Choroid plexus epithelial cell (primary cell): ENCODE measurements around the gene DAPK1.

ENCODE experiments used
- DNase-seq: peaks from one replicate; pipeline ENCODE4 v3.0.0-alpha.2; 2010; ENCODE audit warnings: low read depth
- H3K4me3 ChIP-seq: 2 replicates; pipeline ENCODE4 v1.5.1; 2011; ENCODE audit warnings: low read depth, mild to moderate bottlenecking, control low read depth, low read length, moderate library complexity
- TF ChIP-seq, protein P1 (sequence below): conservative IDR thresholded peaks from 2 replicates; pipeline ENCODE4 v1.5.1; 2011; ENCODE audit warnings: low read depth, mild to moderate bottlenecking, control low read depth, inconsistent platforms, low read length, moderate library complexity

The DAPK1 gene

DNA sequence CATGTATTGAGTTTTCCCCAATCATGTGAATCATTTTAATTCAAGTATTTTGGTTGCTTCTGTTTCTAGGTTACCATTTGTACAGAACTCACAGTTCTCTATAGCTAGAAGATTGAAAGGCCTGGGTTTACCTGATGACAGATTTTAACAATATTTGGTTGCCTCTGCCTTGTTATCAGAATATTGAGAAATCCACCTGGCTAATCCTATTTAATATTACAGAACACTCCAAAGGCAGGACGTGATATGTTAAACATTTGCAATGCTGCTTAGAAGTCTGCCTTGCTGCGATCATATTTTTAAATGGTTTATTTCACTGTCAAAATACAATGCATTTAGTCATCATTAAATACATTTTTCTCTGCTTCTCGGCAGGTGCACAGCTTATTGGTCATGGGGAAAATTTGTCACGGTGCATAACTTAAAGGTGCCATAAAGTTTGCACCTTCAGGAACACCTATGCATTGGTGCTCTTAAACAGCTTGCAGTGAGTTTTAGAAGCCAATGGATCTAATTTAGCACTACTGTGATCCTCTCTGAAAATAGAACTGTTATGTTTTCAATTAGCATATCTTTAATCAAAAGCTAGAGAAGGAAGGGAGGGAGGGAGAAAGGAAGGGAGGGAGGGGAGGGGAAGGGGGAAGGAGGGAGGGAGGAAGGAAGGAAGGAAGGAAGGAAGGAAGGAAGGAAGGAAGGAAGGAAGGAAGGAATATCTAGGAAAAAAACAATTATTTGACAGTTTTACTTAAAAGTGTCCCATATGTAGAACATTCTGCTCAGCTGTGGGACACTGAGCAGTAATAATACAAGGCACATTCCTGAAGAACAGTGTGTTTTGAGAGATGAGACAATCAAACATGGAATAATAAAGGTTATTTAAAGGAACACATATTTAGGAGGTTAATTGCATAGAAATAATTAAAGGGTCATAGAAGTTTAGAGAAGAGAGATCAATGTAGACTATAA is 15.5 kb upstream of the DAPK1 start:
- H3K4me3 ChIP-seq: no peak overlapping the region
- TF ChIP-seq, protein P1, sequence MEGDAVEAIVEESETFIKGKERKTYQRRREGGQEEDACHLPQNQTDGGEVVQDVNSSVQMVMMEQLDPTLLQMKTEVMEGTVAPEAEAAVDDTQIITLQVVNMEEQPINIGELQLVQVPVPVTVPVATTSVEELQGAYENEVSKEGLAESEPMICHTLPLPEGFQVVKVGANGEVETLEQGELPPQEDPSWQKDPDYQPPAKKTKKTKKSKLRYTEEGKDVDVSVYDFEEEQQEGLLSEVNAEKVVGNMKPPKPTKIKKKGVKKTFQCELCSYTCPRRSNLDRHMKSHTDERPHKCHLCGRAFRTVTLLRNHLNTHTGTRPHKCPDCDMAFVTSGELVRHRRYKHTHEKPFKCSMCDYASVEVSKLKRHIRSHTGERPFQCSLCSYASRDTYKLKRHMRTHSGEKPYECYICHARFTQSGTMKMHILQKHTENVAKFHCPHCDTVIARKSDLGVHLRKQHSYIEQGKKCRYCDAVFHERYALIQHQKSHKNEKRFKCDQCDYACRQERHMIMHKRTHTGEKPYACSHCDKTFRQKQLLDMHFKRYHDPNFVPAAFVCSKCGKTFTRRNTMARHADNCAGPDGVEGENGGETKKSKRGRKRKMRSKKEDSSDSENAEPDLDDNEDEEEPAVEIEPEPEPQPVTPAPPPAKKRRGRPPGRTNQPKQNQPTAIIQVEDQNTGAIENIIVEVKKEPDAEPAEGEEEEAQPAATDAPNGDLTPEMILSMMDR: no peak
- no peak for DNase-seq

DNA sequence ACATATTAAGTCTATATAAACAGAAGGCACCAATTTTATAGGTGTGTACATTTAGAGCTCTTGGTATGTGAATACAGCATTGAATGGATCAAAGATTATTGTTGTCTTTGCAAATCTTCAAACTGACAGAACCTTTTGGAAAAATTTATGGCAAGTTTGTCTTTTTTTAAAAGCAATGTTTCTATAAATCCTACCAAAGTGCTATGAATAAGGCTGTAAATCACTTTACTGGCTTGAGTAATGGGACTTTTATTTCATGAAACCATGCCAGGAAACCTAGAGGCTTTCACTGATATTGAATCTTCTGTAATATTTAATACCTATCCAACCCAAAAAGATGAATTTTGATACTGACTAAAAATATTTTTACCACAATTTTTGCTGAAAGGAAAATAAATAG is 7.4 kb upstream of the DAPK1 start:
- TF ChIP-seq, protein P1: no peak
- no peak for DNase-seq
- H3K4me3 ChIP-seq: no peak overlapping the region

DNA sequence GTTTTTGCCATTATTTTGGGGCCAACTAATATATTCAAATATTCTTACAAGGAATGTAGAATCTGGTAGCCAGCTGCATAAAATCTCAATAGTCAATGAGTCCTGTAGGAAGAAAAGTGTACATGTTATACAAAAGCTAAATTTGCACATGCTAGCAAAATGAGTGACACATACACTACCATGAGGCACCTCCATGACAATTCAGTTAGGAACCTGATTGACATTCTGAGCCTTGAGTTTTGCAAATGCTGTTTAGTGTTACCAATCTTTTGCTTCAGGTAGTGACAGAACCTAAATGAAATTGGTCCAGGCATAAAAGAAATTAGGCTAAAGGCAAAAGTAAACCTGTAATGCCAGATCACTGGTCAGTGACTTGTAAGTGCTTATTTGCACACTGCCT is 6.8 kb upstream of the DAPK1 start:
- TF ChIP-seq, protein P1: no peak
- no peak overlapping the region for H3K4me3 ChIP-seq
- no peak for DNase-seq

DNA sequence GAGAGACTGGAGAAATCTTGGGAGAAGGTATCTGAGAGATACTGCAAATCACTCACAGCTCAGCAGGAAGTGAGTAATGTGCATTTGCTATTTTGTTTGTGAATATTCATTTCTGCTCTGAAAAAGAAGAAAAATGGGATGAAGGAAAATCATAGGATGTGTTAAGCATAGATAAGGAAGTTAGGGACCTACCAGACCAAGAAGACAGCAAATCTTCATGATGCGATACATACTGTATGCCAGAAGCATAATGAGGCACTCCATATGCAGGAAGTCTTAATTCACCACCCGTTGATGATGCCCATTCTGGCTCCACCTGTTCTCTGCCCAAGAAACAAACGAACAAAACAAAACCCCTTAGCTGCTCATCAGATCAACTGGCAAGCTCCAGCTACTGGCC is 6.1 kb upstream of the DAPK1 start:
- DNase-seq: no peak
- H3K4me3 ChIP-seq: no peak overlapping the region
- TF ChIP-seq, protein P1: no peak

DNA sequence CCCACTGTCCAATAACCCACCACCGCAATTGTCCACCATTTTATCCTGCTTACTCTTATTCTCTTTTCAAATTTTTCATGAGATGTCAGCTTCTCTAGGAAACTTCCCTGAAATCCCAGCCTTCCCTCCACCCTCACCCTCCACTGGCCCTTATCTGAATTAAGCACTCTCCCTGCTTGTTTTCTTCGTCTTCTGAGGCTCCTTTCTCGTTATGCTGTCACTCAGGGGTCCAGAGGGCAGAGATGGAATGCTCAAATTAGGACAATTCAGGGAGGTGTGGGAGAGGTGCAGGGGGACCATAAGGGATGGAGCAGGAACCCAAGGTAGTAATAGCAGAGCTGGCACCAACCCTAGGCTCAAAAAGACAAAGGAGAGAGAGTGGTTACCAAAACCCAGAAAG is 5.0 kb upstream of the DAPK1 start:
- H3K4me3 ChIP-seq: no peak overlapping the region
- DNase-seq: no peak
- TF ChIP-seq, protein P1: no peak

DNA sequence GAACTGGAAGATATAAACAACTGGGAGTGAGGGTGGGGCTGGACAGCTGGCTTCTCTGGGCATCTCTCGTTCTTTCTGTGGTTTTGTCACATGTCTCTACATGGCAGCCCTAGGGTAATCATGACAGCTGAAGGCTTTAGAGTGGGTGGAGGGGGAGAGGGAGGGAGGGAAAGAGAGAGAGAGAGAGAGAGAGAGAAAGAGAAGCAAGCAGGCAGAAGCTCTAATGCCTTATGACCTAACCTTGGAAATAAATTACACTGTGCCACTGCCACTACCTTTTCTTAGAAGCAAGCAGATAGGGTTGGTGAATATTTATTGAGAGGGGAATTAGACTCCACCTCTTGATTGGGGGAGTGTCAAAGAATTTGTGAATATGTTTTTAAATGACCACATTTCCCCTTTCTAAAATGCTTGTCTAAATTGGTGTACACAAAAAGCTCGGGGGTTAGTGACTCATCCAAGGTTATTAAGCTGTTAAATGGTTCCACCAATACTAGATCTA is 2.6 kb upstream of the DAPK1 start:
- no peak overlapping the region for H3K4me3 ChIP-seq
- DNase-seq: no peak

More for the DNA sequence above, 2.6 kb upstream of the DAPK1 start:
- TF ChIP-seq, protein P1: no peak
